GM18507 (cell line): ENCODE data around the gene RGL1.
"Not testable (repeated sequence)": the region's sequence is repeated elsewhere in the genome, so short reads cannot be mapped to it uniquely, and the experiment has no call there.

ENCODE experiments used
- DNase-seq: peaks from one replicate; pipeline ENCODE4 v3.0.0; 2011; ENCODE audit warnings: low read depth; ENCODE audit not compliant: insufficient read length; ENCODE audit errors: extremely low spot score
- FAIRE-seq: peaks from 2 replicates; lab custom pipeline; 2011; peaks lifted over from hg19 to GRCh38; lab: Jason Lieb, UNC

The RGL1 gene

GRCh38 chr1:183783767-183784637, 20.9 kb upstream of the RGL1 start:
- no peak for FAIRE-seq
- no peak for DNase-seq

GRCh38 chr1:183785921-183786320, 19.0 kb upstream of the RGL1 start:
- FAIRE-seq, DNase-seq: not testable (repeated sequence)

GRCh38 chr1:183787704-183788103, 17.2 kb upstream of the RGL1 start:
- FAIRE-seq (no peak), DNase-seq (no peak)

- FAIRE-seq = no peak
- DNase-seq = no peak
Observed at GRCh38 chr1:183791319-183791718, 13.6 kb upstream of the RGL1 start.

- DNase-seq (no peak), FAIRE-seq (no peak)
Observed at GRCh38 chr1:183792300-183792699, 12.6 kb upstream of the RGL1 start.

GRCh38 chr1:183794088-183794487, 10.8 kb upstream of the RGL1 start:
- FAIRE-seq (no peak), DNase-seq (no peak)

- DNase-seq (no peak), FAIRE-seq (no peak)
Observed at GRCh38 chr1:183800449-183800848, 4.5 kb upstream of the RGL1 start.

- DNase-seq (no peak), FAIRE-seq (no peak)
Observed at GRCh38 chr1:183801649-183802048, 3.3 kb upstream of the RGL1 start.

GRCh38 chr1:183804387-183804786, 533 bp upstream of the RGL1 start:
- FAIRE-seq (no peak), DNase-seq (no peak)

GRCh38 chr1:183806125-183806524, 1.2 kb downstream of the RGL1 start:
- FAIRE-seq = no peak
- no peak for DNase-seq

- DNase-seq (no peak), FAIRE-seq (no peak)
Observed at GRCh38 chr1:183806675-183807074, 1.8 kb downstream of the RGL1 start.

- peak; percentile 54 for FAIRE-seq
- no peak for DNase-seq
Observed at GRCh38 chr1:183807549-183808168, 2.7 kb downstream of the RGL1 start.

- no peak for DNase-seq
- FAIRE-seq = no peak
Observed at GRCh38 chr1:183808296-183809027, 3.5 kb downstream of the RGL1 start.

- FAIRE-seq (peak; percentile 42), DNase-seq (no peak)
Observed at GRCh38 chr1:183810121-183810520, 5.2 kb downstream of the RGL1 start.

- FAIRE-seq (no peak), DNase-seq (no peak)
Observed at GRCh38 chr1:183810756-183811544, 6.0 kb downstream of the RGL1 start.

- no peak for DNase-seq
- FAIRE-seq = no peak
Observed at GRCh38 chr1:183812128-183812527, 7.2 kb downstream of the RGL1 start.

- no peak for FAIRE-seq
- DNase-seq = no peak
Observed at GRCh38 chr1:183812686-183813569, 8.0 kb downstream of the RGL1 start.

GRCh38 chr1:183814121-183814681, 9.3 kb downstream of the RGL1 start:
- FAIRE-seq = no peak
- no peak for DNase-seq
